PC-9 (cell line): ENCODE results near the gene NADSYN1. TPM values are rescaled to one million over a fixed set of nuclear protein-coding genes. Genes with fewer than 3 reads are reported as not detected.
A peak's percentile ranks its signal among the peaks of the same experiment; 100 is the strongest.

Experiments
- BruUV-seq: library from RNA; stranded (reverse); fragments of 400-500 nt; replicated peaks from 2 replicates; lab custom pipeline; 2021; lab: Mats Ljungman, UMichigan
- CTCF ChIA-PET: fragments of 300-600 bp; sonication (Branson Sonifier 250); formaldehyde crosslinking; loops from one replicate; lab custom pipeline; 2022; ENCODE audit warnings: antibody characterized with exemption; lab: Charles Lee
- POLR2A ChIA-PET: fragments of 300-600 bp; sonication (Branson Sonifier 250); formaldehyde crosslinking; loops from one replicate; lab custom pipeline; 2022; ENCODE audit warnings: antibody characterized with exemption; ENCODE audit not compliant: unreplicated experiment; lab: Charles Lee
- DNase-seq, 2 experiments: peaks; one replicate each; pipeline versions ENCODE4 v3.0.0 to v3.0.0-alpha.2; 2015 to 2022; ENCODE audit warnings: mixed read lengths in 1 of 2
- H2AFZ ChIP-seq: fragments of 200-600 bp; sonication (generic); 2 replicates; pipeline ENCODE4 v1.8.1; 2017; ENCODE audit warnings: antibody characterized with exemption
- H3F3A ChIP-seq: fragments of 200-600 bp; sonication (generic); 2 replicates; pipeline ENCODE4 v1.8.1; 2017; ENCODE audit warnings: antibody characterized with exemption, mild to moderate bottlenecking, low read depth; ENCODE audit not compliant: insufficient read depth
- H3K27ac ChIP-seq: fragments of 200-600 bp; sonication (generic); 2 replicates; pipeline ENCODE4 v1.6.1; 2016; ENCODE audit warnings: mixed run types
- H3K27me3 ChIP-seq: fragments of 200-600 bp; sonication (generic); 2 replicates; pipeline ENCODE4 v1.6.1; 2016; ENCODE audit warnings: low read depth, mixed run types; ENCODE audit not compliant: insufficient read depth
- H3K36me3 ChIP-seq: fragments of 200-600 bp; sonication (generic); 2 replicates; pipeline ENCODE4 v1.6.1; 2016; ENCODE audit warnings: low read depth, mixed run types
- H3K4me1 ChIP-seq: fragments of 200-600 bp; sonication (generic); replicated peaks from 2 replicates; pipeline ENCODE4 v1.6.1; 2016; ENCODE audit warnings: mixed run types; ENCODE audit not compliant: insufficient read depth
- H3K4me2 ChIP-seq: fragments of 200-600 bp; sonication (generic); 2 replicates; pipeline ENCODE4 v1.6.1; 2017; ENCODE audit warnings: mixed run types
- H3K4me3 ChIP-seq: fragments of 200-600 bp; sonication (generic); 2 replicates; pipeline ENCODE4 v1.6.1; 2016; ENCODE audit warnings: mixed run types
- H3K79me2 ChIP-seq: fragments of 200-600 bp; sonication (generic); 2 replicates; pipeline ENCODE4 v1.6.1; 2017; ENCODE audit warnings: low read depth, mixed run types
- H3K9me2 ChIP-seq: fragments of 200-600 bp; sonication (generic); 2 replicates; pipeline ENCODE4 v1.8.1; 2017; ENCODE audit warnings: mild to moderate bottlenecking; ENCODE audit not compliant: insufficient read depth
- H3K9me3 ChIP-seq: fragments of 200-600 bp; sonication (generic); 2 replicates; pipeline ENCODE4 v1.8.1; 2016; ENCODE audit warnings: low read depth; ENCODE audit not compliant: insufficient read depth
- H4K20me1 ChIP-seq: fragments of 200-600 bp; sonication (generic); 2 replicates; pipeline ENCODE4 v1.8.1; 2017; ENCODE audit not compliant: insufficient read depth
- EZH2 ChIP-seq: fragments of 200-600 bp; sonication (generic); IDR thresholded peaks from 2 replicates; pipeline ENCODE4 v1.8.0; 2017; ENCODE audit warnings: antibody characterized with exemption, low read depth
- intact Hi-C: fragments of 100-400 bp; cut with micrococcal nuclease; formaldehyde crosslinking; loops from one replicate; pipeline ENCODE4 v1.10.0; 2022; ENCODE audit not compliant: unreplicated experiment
- total RNA-seq: library from RNA; stranded (reverse); gene quantifications from 2 replicates; pipeline ENCODE4 v1.2.3, GENCODE V29; 2021
- TF ChIP-seq, protein P1 (sequence below): fragments of 200-600 bp; sonication (generic); conservative IDR thresholded peaks from 2 replicates; pipeline ENCODE4 v1.6.1; 2017; ENCODE audit warnings: mixed run types, antibody characterized with exemption, mild to moderate bottlenecking, moderate library complexity

Gene NADSYN1
- total RNA-seq, 1 experiment from 2014 or later = 118 TPM

DNA sequence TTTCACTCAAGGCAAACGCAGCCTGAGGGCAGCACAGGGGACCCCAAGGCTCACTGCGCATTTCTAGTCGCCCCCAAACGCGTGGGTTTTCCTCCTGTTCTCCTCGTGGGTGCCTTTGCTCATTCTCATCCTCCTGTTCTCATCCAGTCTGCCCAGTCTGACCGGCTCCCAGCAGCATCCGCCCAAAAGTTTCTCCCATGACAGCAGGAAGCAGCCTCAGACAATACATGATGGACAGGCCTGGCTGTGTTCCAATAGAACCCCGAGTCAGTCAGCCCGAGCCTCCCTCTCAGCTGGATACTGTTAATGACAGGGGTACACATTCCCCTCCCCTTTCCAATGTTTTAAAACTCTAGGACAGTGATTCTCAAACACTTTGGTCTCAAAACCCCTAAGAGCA is 51.5 kb downstream of the NADSYN1 start:
- POLR2A ChIA-PET = no interaction called here

DNA sequence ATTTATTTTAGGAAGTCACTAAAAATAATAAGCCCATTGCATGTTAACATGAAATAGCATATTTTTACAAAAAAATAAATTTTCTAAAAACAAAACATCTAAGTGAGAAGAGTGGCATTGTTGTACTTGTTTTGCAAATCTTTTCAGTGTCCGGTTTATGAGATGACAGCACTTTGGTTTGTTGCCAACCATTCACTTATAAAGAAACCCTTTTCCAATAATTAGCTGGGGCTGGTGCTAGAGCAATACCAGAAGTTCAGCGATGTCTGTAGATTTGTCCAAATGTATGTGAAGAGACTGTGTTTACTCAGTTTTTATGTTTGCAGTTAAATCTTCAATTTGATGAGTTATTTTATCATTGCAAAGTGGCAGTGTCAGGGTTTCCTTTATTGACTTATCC is 52.0 kb downstream of the NADSYN1 start:
- H4K20me1 ChIP-seq = no peaks in the 10 kb centered on the region
- peak in 1 of 2 experiments; percentile 24 for DNase-seq
- H3K36me3 ChIP-seq = 0 out of 2 replicates have a peak, but pooled peaks cover 8% of the 10 kb centered on the region
- H3K4me1 ChIP-seq = peaks cover 28% of the 10 kb centered on the region
- CTCF ChIA-PET = no interaction called here
- H3K4me3 ChIP-seq = no peak overlapping the region
- H3F3A ChIP-seq = peaks cover 6% of the 10 kb centered on the region; the same call in 1 of the 2 replicates
- intact Hi-C loops = no loop called here
- H3K9me3 ChIP-seq = peaks cover 5% of the 10 kb centered on the region; the same call in 1 of the 2 replicates
- BruUV-seq = no TSS peak
- H3K27ac ChIP-seq = no peak overlapping the region
- H3K9me2 ChIP-seq = no peaks in the 10 kb centered on the region
- H3K4me2 ChIP-seq = no peak overlapping the region
- no peaks in the 10 kb centered on the region for H3K27me3 ChIP-seq
- H3K79me2 ChIP-seq = no peaks in the 10 kb centered on the region
- POLR2A ChIA-PET = no interaction called here
- no peak overlapping the region for H2AFZ ChIP-seq
- no peak for TF ChIP-seq EZH2
- TF ChIP-seq, protein P1, sequence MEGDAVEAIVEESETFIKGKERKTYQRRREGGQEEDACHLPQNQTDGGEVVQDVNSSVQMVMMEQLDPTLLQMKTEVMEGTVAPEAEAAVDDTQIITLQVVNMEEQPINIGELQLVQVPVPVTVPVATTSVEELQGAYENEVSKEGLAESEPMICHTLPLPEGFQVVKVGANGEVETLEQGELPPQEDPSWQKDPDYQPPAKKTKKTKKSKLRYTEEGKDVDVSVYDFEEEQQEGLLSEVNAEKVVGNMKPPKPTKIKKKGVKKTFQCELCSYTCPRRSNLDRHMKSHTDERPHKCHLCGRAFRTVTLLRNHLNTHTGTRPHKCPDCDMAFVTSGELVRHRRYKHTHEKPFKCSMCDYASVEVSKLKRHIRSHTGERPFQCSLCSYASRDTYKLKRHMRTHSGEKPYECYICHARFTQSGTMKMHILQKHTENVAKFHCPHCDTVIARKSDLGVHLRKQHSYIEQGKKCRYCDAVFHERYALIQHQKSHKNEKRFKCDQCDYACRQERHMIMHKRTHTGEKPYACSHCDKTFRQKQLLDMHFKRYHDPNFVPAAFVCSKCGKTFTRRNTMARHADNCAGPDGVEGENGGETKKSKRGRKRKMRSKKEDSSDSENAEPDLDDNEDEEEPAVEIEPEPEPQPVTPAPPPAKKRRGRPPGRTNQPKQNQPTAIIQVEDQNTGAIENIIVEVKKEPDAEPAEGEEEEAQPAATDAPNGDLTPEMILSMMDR = no peak

More for the DNA sequence above, 51.5 kb downstream of the NADSYN1 start:
- Histone ChIP-seq H3K4me3 (no peak overlapping the region), H3K27ac (no peak overlapping the region), H3K9me2 (no peaks in the 10 kb centered on the region), H2AFZ (no peak overlapping the region), H3K9me3 (peaks cover 2% of the 10 kb centered on the region; the same call in 1 of the 2 replicates), H3K27me3 (no peaks in the 10 kb centered on the region), H3K36me3 (0 out of 2 replicates have a peak, but pooled peaks cover 11% of the 10 kb centered on the region), H3K4me1 (peaks cover 33% of the 10 kb centered on the region), H3K79me2 (no peaks in the 10 kb centered on the region), H3K4me2 (0 out of 2 replicates have a peak overlapping the region, but pooled peaks have one; percentile 5), H3F3A (peaks cover 6% of the 10 kb centered on the region; the same call in 1 of the 2 replicates), H4K20me1 (no peaks in the 10 kb centered on the region)
- intact Hi-C loops = no loop called here
- BruUV-seq = no TSS peak
- DNase-seq = peak; percentile 38 to 39
- CTCF ChIA-PET = no interaction called here
- no peak for TF ChIP-seq EZH2
- TF ChIP-seq, protein P1 = no peak

DNA sequence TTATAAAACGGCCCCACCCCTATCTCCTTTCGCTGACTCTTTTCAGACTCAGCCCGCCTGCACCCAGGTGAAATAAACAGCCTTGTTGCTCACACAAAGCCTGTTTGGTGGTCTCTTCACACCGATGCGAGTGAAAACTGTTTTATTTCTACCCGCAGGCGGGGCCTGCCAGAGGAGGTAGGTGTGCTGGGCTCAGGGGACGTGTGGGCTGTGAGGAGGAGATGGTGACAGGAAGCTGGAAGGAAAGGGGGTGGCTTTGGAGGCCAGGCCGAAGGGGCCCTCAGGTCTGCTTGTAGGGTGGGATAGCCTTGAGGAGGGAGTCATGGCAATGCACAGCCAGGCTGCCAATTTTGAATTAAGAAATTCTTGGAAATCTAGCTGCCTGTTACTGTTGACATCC is 52.8 kb downstream of the NADSYN1 start:
- Histone ChIP-seq H3K79me2 (no peaks in the 10 kb centered on the region), H3K9me3 (peaks cover 7% of the 10 kb centered on the region; the same call in 1 of the 2 replicates), H3F3A (no peaks in the 10 kb centered on the region; the same call in 1 of the 2 replicates), H3K4me3 (no peak overlapping the region), H3K27ac (no peak overlapping the region), H3K36me3 (0 out of 2 replicates have a peak, but pooled peaks cover 7% of the 10 kb centered on the region), H3K4me2 (no peak overlapping the region), H4K20me1 (no peaks in the 10 kb centered on the region), H3K4me1 (peaks cover 21% of the 10 kb centered on the region), H3K9me2 (no peaks in the 10 kb centered on the region), H2AFZ (no peak overlapping the region), H3K27me3 (no peaks in the 10 kb centered on the region)
- TF ChIP-seq, protein P1 = no peak
- intact Hi-C loops = no loop called here
- CTCF ChIA-PET = no interaction called here
- no TSS peak for BruUV-seq
- POLR2A ChIA-PET = interaction anchor here (0.6 kb wide), 1 partner anchor 7 kb away, joined by 4 read pairs; no protein-coding TSS in a partner anchor
- peak in 1 of 2 experiments; percentile 2 for DNase-seq
